Ishikawa (cell line): ENCODE measurements around the gene PHLDB2.

ENCODE experiments used
- EP300 ChIP-seq: IDR thresholded peaks from 2 replicates; pipeline ENCODE4 v1.6.1; 2012; ENCODE audit warnings: borderline replicate concordance
- MAX ChIP-seq: IDR thresholded peaks from 2 replicates; pipeline ENCODE4 v1.6.1; 2012
- YY1 ChIP-seq: IDR thresholded peaks from 2 replicates; pipeline ENCODE4 v1.6.1; 2012; ENCODE audit warnings: low read depth

GRCh38 chr3:111955876-111956275 is 96.8 kb downstream of the PHLDB2 start:
- no peak for TF ChIP-seq MAX
- TF ChIP-seq EP300: no peak
- TF ChIP-seq YY1: no peak
